D721Med (cell line): ENCODE data around the gene MT1F.

Source experiments
- DNase-seq: peaks from one replicate; pipeline ENCODE4 v3.0.0; 2011; ENCODE audit warnings: low spot score; ENCODE audit not compliant: insufficient read length
- FAIRE-seq: peaks from 2 replicates; lab custom pipeline; 2011; peaks lifted over from hg19 to GRCh38; lab: Jason Lieb, UNC
- CTCF ChIP-seq: IDR thresholded peaks from 2 replicates; pipeline ENCODE4 v1.5.1; 2012; ENCODE audit warnings: mild to moderate bottlenecking, control low read depth; ENCODE audit not compliant: insufficient read depth; ENCODE audit errors: missing control alignments

The MT1F gene

DNA sequence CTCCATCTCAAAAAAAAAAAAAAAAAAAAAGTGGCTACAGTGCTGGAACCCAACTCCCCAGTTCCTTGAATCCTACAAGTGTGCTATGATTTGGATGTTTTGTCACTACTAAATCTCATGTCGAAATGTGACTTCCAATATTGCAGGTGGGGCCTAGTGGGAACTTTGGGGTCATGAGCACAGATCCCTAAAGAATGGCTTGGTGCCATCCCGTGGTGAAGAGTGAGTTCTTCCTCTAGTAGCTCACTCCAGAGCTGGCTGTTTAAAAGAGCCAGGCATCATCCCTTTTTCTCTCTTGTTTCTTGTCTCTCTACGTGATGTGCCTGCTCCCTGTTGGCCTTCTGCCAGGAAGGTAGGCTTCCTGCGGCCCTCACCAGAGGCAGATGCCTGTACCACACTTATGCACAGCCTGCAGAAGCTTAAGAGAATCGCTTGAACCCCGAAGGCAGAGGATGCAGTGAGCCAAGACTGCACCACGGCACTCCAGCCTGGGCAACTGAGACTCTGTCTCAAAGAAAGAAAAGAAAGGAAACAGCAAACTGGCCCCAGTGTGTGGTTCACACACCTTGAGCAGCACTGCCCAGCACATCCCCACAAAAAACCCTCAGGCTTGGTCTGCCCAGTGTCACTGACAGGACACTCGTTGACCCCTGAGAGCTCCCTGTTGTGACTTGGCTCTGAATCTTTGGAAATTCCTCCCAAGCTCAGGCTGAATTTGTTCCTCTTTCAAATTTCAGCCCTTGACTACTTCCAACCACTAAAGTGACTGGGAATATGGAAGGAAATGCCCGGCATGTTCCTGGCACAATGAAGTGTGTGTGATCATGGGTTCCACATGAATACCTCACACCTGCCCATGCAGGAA is 29.0 kb upstream of the MT1F start:
- TF ChIP-seq CTCF: no peak
- FAIRE-seq (no peak), DNase-seq (no peak)

DNA sequence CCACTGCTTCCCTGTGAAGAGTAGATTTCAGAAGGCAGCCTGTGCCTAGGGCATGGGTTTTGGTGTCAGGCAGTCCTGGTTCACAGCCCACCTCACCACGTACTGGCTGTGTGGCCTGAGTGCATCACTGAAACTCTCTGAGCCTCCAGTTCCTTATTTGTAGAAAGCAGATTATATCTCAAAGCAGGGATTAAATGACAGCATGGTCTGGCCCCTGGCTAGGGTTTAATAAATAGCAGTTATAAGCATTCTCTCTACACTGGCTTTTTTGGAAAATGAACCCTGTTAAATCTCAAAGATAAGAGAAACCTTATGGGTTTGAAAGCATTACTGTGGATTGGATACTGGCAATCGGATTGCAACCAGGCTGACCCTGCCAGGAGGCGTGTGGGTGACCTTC is 28.2 kb upstream of the MT1F start:
- TF ChIP-seq CTCF: no peak
- DNase-seq (peak; percentile 39), FAIRE-seq (no peak)

GRCh38 chr16:56630134-56630533 is 27.6 kb upstream of the MT1F start:
- no peak for TF ChIP-seq CTCF
- FAIRE-seq: no peak
- no peak for DNase-seq

DNA sequence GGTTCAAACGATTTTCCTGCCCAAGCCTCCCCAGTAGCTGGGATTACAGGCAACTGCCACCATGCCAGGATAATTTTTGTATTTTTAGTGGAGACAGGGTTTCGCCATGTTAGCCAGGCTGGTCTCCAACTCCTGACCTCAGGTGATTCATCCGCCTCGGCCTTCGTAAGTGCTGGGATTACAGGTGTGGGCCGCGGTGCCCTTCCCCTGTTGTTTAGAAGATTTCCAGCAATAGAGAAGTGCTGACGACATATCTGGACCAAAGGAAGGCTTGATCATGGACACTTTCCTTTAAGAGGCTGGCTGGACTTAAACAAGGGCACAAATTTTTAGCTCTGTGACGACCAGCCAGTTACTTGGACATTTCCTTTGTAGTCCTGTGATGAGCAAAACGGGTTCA is 26.6 kb upstream of the MT1F start:
- DNase-seq (no peak), FAIRE-seq (no peak)
- TF ChIP-seq CTCF: no peak

DNA sequence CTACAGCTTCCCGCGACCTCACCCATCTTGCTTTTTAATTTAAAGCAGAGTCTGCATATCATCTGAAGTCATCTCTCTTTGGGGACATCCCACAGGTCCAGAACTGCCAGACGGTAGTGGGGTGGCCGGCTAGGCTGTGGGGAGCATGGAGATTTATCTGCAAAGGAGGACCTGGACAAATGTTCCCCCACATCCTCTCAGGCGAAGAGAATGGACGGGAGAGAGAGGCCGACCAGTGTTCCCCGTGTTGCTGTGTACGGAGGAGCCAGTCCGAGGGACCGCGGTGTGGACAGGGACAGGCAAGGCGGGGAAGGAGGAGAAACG is 26.0 kb upstream of the MT1F start:
- no peak for DNase-seq
- TF ChIP-seq CTCF: no peak

GRCh38 chr16:56632156-56632847 is 25.5 kb upstream of the MT1F start, which contains the start of gene MT1M:
TSS of gene MT1M (plus strand) at chr16:56632659. CDS start at chr16:56632732, 73 bp downstream.
- TF ChIP-seq CTCF: no peak
- no peak for FAIRE-seq
- DNase-seq: no peak

More for the DNA sequence above, 26.0 kb upstream of the MT1F start:
- FAIRE-seq: no peak
